Activated T-cell treated with anti-CD3 and anti-CD28 coated beads, Interleukin-2, amount 50 U/mL, for 72 hours (primary cell): ENCODE measurements around the gene C19orf33. TPM values are rescaled to one million over a fixed set of nuclear protein-coding genes. Genes with fewer than 3 reads are reported as not detected.

ENCODE experiments used
- ATAC-seq, 2 donors: fragments of 150-1000 bp; cut with Tn5 transposase; replicated peaks in 1 of 2; 2 replicates each; pipeline ENCODE4 v1.10.0; 2021; ENCODE audit warnings: moderate library complexity in 2 of 2, mild to moderate bottlenecking in 1 of 2
- DNase-seq, 2 donors: peaks; one replicate each; pipeline ENCODE4 v3.0.0; 2021 to 2022; ENCODE audit warnings: mixed read lengths in 1 of 2
- H3K27ac Mint-ChIP-seq: one replicate; pipeline ENCODE4 v1.8.0; 2022; ENCODE audit warnings: mild to moderate bottlenecking, moderate library complexity, mixed read lengths
- H3K27me3 Mint-ChIP-seq: one replicate; pipeline ENCODE4 v1.8.0; 2022; ENCODE audit warnings: low read depth, mixed read lengths
- H3K36me3 Mint-ChIP-seq, 2 donors: one replicate each; pipeline ENCODE4 v1.8.0; 2022; ENCODE audit warnings: mixed read lengths in 2 of 2, mild to moderate bottlenecking in 1 of 2; ENCODE audit not compliant: insufficient read depth in 2 of 2
- H3K4me1 Mint-ChIP-seq: one replicate; pipeline ENCODE4 v1.8.0; 2022; ENCODE audit warnings: low read depth, mixed read lengths
- H3K4me3 Mint-ChIP-seq, 2 donors: one replicate each; pipeline ENCODE4 v1.8.0; 2022; ENCODE audit warnings: mild to moderate bottlenecking in 2 of 2, mixed read lengths in 2 of 2, moderate library complexity in 2 of 2
- H3K9me3 Mint-ChIP-seq, 2 donors: one replicate each; pipeline ENCODE4 v1.8.0; 2022; ENCODE audit warnings: mixed read lengths in 2 of 2
- total RNA-seq, 2 donors: library from RNA; stranded (reverse); gene quantifications; one replicate each; pipeline ENCODE4 v1.2.3, GENCODE V29; 2022

Gene C19orf33
- total RNA-seq, 2 donors from 2014 or later, result not detected

GRCh38 chr19:38268539-38268938 is 35.5 kb upstream of the C19orf33 start:
- DNase-seq, result no peak
- Mint-ChIP-seq H3K4me1 (peaks cover 65% of the 10 kb centered on the region), H3K4me3 (no peak overlapping the region), H3K36me3 (peaks cover 2 to 9% of the 10 kb centered on the region in 2 donors), H3K27me3 (no peaks in the 10 kb centered on the region), H3K27ac (no peak overlapping the region), H3K9me3 (no peaks in the 10 kb centered on the region)
- no peak for ATAC-seq

GRCh38 chr19:38270587-38271167 is 33.4 kb upstream of the C19orf33 start:
- H3K36me3 Mint-ChIP-seq, result peaks cover 0 to 5% of the 10 kb centered on the region in 2 donors
- peaks cover 51% of the 10 kb centered on the region for H3K4me1 Mint-ChIP-seq
- no peaks in the 10 kb centered on the region for H3K27me3 Mint-ChIP-seq
- ATAC-seq (peak in 1 of 2 donors; percentile 5), DNase-seq (no peak)
- no peak overlapping the region for H3K27ac Mint-ChIP-seq
- H3K4me3 Mint-ChIP-seq, result no peak overlapping the region
- H3K9me3 Mint-ChIP-seq, result no peaks in the 10 kb centered on the region

GRCh38 chr19:38273499-38273898 is 30.6 kb upstream of the C19orf33 start:
- Mint-ChIP-seq H3K4me3 (no peak overlapping the region), H3K27ac (no peak overlapping the region), H3K9me3 (no peaks in the 10 kb centered on the region), H3K27me3 (no peaks in the 10 kb centered on the region), H3K4me1 (peaks cover 23% of the 10 kb centered on the region), H3K36me3 (peaks cover 0 to 2% of the 10 kb centered on the region in 2 donors)
- ATAC-seq (no peak), DNase-seq (no peak)

- DNase-seq (no peak), ATAC-seq (no peak)
- peaks cover 0 to 2% of the 10 kb centered on the region in 2 donors for H3K36me3 Mint-ChIP-seq
- H3K4me3 Mint-ChIP-seq, result no peak overlapping the region
- H3K27me3 Mint-ChIP-seq, result no peaks in the 10 kb centered on the region
- H3K9me3 Mint-ChIP-seq, result no peaks in the 10 kb centered on the region
- H3K4me1 Mint-ChIP-seq, result peaks cover 14% of the 10 kb centered on the region
- no peak overlapping the region for H3K27ac Mint-ChIP-seq
Observed at GRCh38 chr19:38274739-38275138, 29.3 kb upstream of the C19orf33 start.

- Mint-ChIP-seq H3K27me3 (no peaks in the 10 kb centered on the region), H3K9me3 (no peaks in the 10 kb centered on the region), H3K4me1 (peaks cover 15% of the 10 kb centered on the region), H3K4me3 (no peak overlapping the region), H3K36me3 (peaks cover 0 to 2% of the 10 kb centered on the region in 2 donors), H3K27ac (no peak overlapping the region)
- no peak for DNase-seq
- ATAC-seq, result no peak
Observed at GRCh38 chr19:38276942-38277517, 27.0 kb upstream of the C19orf33 start.

- no peaks in the 10 kb centered on the region for H3K9me3 Mint-ChIP-seq
- H3K36me3 Mint-ChIP-seq, result peaks cover 0 to 2% of the 10 kb centered on the region in 2 donors
- no peaks in the 10 kb centered on the region for H3K27me3 Mint-ChIP-seq
- no peak overlapping the region for H3K27ac Mint-ChIP-seq
- DNase-seq (no peak), ATAC-seq (no peak)
- no peak overlapping the region for H3K4me3 Mint-ChIP-seq
- H3K4me1 Mint-ChIP-seq, result peaks cover 21% of the 10 kb centered on the region
Observed at GRCh38 chr19:38277549-38277948, 26.5 kb upstream of the C19orf33 start.

GRCh38 chr19:38277969-38278680 is 25.9 kb upstream of the C19orf33 start:
- H3K27ac Mint-ChIP-seq, result no peak overlapping the region
- no peak overlapping the region for H3K4me3 Mint-ChIP-seq
- no peak for ATAC-seq
- no peaks in the 10 kb centered on the region for H3K9me3 Mint-ChIP-seq
- H3K36me3 Mint-ChIP-seq, result peaks cover 0 to 2% of the 10 kb centered on the region in 2 donors
- no peak for DNase-seq
- H3K4me1 Mint-ChIP-seq, result peaks cover 23% of the 10 kb centered on the region
- no peaks in the 10 kb centered on the region for H3K27me3 Mint-ChIP-seq

- H3K4me3 Mint-ChIP-seq, result no peak overlapping the region
- H3K4me1 Mint-ChIP-seq, result peaks cover 23% of the 10 kb centered on the region
- DNase-seq (no peak), ATAC-seq (no peak)
- H3K36me3 Mint-ChIP-seq, result peaks cover 0 to 2% of the 10 kb centered on the region in 2 donors
- no peak overlapping the region for H3K27ac Mint-ChIP-seq
- H3K9me3 Mint-ChIP-seq, result no peaks in the 10 kb centered on the region
- H3K27me3 Mint-ChIP-seq, result no peaks in the 10 kb centered on the region
Observed at GRCh38 chr19:38278751-38279150, 25.3 kb upstream of the C19orf33 start.

- Mint-ChIP-seq H3K27ac (no peak overlapping the region), H3K27me3 (no peaks in the 10 kb centered on the region), H3K4me1 (peaks cover 23% of the 10 kb centered on the region), H3K4me3 (no peak overlapping the region), H3K36me3 (no peaks in the 10 kb centered on the region), H3K9me3 (no peaks in the 10 kb centered on the region)
- ATAC-seq, result no peak
- DNase-seq, result no peak
Observed at GRCh38 chr19:38280030-38280921, 23.8 kb upstream of the C19orf33 start.

GRCh38 chr19:38281811-38282566 is 22.1 kb upstream of the C19orf33 start:
- H3K4me1 Mint-ChIP-seq, result peaks cover 23% of the 10 kb centered on the region
- H3K4me3 Mint-ChIP-seq, result peak overlapping the region; percentile 18 to 19
- H3K36me3 Mint-ChIP-seq, result no peaks in the 10 kb centered on the region
- no peaks in the 10 kb centered on the region for H3K27me3 Mint-ChIP-seq
- DNase-seq (no peak), ATAC-seq (peak; percentile 81 to 88)
- peak overlapping the region; percentile 43 for H3K27ac Mint-ChIP-seq
- no peaks in the 10 kb centered on the region for H3K9me3 Mint-ChIP-seq

- Mint-ChIP-seq H3K4me1 (peaks cover 23% of the 10 kb centered on the region), H3K27me3 (no peaks in the 10 kb centered on the region), H3K27ac (no peak overlapping the region), H3K4me3 (no peak overlapping the region), H3K9me3 (no peaks in the 10 kb centered on the region), H3K36me3 (peaks cover 0 to 2% of the 10 kb centered on the region in 2 donors)
- DNase-seq (no peak), ATAC-seq (no peak)
Observed at GRCh38 chr19:38283271-38283670, 20.8 kb upstream of the C19orf33 start.

- Mint-ChIP-seq H3K4me1 (peaks cover 23% of the 10 kb centered on the region), H3K9me3 (no peaks in the 10 kb centered on the region), H3K36me3 (peaks cover 0 to 2% of the 10 kb centered on the region in 2 donors), H3K4me3 (no peak overlapping the region), H3K27ac (no peak overlapping the region), H3K27me3 (no peaks in the 10 kb centered on the region)
- DNase-seq (no peak), ATAC-seq (no peak)
Observed at GRCh38 chr19:38284422-38284821, 19.6 kb upstream of the C19orf33 start.
